Glutamatergic neuron (in vitro differentiated cells): ENCODE data around the gene TCF19. TPM values are rescaled to one million over a fixed set of nuclear protein-coding genes. Genes with fewer than 3 reads are reported as not detected.
"Not testable (repeated sequence)": the region's sequence is repeated elsewhere in the genome, so short reads cannot be mapped to it uniquely, and the experiment has no call there.

Experiments used
- DNase-seq: peaks from one replicate; pipeline ENCODE4 v3.0.0; 2022
- H3K27ac Mint-ChIP-seq: one replicate; pipeline ENCODE4 v1.8.0; 2020; ENCODE audit warnings: mild to moderate bottlenecking, mixed read lengths, inconsistent platforms; ENCODE audit not compliant: unreplicated experiment
- H3K27me3 Mint-ChIP-seq: one replicate; pipeline ENCODE4 v1.8.0; 2020; ENCODE audit warnings: mild to moderate bottlenecking, moderate library complexity, mixed read lengths, inconsistent platforms; ENCODE audit not compliant: unreplicated experiment
- H3K36me3 Mint-ChIP-seq: one replicate; pipeline ENCODE4 v1.8.0; 2020; ENCODE audit warnings: mild to moderate bottlenecking, mixed read lengths, inconsistent platforms; ENCODE audit not compliant: unreplicated experiment
- H3K4me1 Mint-ChIP-seq: one replicate; pipeline ENCODE4 v1.8.0; 2020; ENCODE audit warnings: mild to moderate bottlenecking, low read depth, mixed read lengths, inconsistent platforms; ENCODE audit not compliant: unreplicated experiment
- H3K4me3 Mint-ChIP-seq: one replicate; pipeline ENCODE4 v1.8.0; 2020; ENCODE audit warnings: mild to moderate bottlenecking, mixed read lengths, inconsistent platforms; ENCODE audit not compliant: unreplicated experiment
- H3K9me3 Mint-ChIP-seq: one replicate; pipeline ENCODE4 v1.8.0; 2020; ENCODE audit warnings: mild to moderate bottlenecking, moderate library complexity, mixed read lengths, inconsistent platforms; ENCODE audit not compliant: unreplicated experiment
- total RNA-seq: library from RNA; stranded (reverse); fragmentation: NEBNext Ultra II Directional; extraction: Animal tissue kit (Norgen Biotek cat#: 25700); gene quantifications from one replicate; pipeline ENCODE4 v1.2.1, GENCODE V29; 2021; ENCODE audit not compliant: unreplicated experiment
- TF ChIP-seq, protein P1 (sequence below): fragments of 200-600 bp; sonication (generic); IDR thresholded peaks from one replicate; pipeline ENCODE4 v1.5.0; 2021; ENCODE audit not compliant: partially characterized antibody, unreplicated experiment

TCF19 gene
- total RNA-seq, 1 donor from 2014 or later: 5.8 TPM

DNA sequence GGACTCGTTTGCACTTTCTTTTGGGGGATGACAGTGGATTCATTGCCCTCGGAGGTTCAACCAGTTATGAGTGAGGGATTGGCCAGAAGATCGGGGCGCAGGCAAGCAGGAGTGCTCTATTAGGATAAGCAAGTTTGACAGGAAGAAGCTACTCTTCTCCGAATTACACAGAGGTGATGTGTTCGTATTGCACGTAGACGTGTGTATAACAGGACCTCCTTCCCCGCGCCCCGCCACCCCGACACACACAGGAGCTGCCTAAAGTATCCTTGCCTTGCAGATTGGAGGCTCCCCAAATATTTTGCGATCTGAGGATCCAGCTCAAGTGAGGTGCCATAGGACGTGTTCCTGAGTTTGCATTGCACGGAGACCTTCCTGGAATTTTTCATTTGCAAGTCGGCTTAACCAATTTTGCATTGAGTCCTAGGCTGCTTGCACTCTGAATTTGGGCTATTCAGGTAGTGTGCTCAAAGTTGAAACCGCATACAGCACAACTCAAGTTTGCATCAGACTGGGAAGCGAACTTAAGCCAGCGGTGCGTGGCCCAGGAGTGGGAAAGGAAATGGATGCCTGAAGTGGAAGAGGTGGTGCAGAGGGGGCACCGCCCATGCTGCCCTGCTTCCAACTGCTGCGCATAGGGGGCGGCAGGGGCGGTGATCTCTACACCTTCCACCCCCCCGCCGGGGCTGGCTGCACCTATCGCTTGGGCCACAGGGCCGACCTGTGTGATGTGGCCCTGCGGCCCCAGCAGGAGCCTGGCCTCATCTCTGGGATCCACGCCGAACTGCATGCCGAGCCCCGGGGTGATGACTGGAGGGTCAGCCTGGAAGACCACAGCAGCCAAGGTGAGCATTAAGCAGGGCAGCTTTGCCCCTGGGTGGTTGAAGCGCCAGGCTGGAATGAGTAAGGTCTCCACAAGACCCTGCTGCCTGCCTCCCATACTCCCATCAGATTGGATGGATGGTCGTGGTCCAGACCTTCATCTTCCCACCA lies 770 bp downstream of the TCF19 start:
- TF ChIP-seq, protein P1, sequence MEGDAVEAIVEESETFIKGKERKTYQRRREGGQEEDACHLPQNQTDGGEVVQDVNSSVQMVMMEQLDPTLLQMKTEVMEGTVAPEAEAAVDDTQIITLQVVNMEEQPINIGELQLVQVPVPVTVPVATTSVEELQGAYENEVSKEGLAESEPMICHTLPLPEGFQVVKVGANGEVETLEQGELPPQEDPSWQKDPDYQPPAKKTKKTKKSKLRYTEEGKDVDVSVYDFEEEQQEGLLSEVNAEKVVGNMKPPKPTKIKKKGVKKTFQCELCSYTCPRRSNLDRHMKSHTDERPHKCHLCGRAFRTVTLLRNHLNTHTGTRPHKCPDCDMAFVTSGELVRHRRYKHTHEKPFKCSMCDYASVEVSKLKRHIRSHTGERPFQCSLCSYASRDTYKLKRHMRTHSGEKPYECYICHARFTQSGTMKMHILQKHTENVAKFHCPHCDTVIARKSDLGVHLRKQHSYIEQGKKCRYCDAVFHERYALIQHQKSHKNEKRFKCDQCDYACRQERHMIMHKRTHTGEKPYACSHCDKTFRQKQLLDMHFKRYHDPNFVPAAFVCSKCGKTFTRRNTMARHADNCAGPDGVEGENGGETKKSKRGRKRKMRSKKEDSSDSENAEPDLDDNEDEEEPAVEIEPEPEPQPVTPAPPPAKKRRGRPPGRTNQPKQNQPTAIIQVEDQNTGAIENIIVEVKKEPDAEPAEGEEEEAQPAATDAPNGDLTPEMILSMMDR: no peak
- peaks cover 3% of the 10 kb centered on the region for H3K4me1 Mint-ChIP-seq
- no peaks in the 10 kb centered on the region for H3K27me3 Mint-ChIP-seq
- H3K27ac Mint-ChIP-seq: no peak overlapping the region
- H3K36me3 Mint-ChIP-seq: no peaks in the 10 kb centered on the region
- peak overlapping the region; percentile 93 for H3K4me3 Mint-ChIP-seq
- H3K9me3 Mint-ChIP-seq: peaks cover 2% of the 10 kb centered on the region
- no peak for DNase-seq

DNA sequence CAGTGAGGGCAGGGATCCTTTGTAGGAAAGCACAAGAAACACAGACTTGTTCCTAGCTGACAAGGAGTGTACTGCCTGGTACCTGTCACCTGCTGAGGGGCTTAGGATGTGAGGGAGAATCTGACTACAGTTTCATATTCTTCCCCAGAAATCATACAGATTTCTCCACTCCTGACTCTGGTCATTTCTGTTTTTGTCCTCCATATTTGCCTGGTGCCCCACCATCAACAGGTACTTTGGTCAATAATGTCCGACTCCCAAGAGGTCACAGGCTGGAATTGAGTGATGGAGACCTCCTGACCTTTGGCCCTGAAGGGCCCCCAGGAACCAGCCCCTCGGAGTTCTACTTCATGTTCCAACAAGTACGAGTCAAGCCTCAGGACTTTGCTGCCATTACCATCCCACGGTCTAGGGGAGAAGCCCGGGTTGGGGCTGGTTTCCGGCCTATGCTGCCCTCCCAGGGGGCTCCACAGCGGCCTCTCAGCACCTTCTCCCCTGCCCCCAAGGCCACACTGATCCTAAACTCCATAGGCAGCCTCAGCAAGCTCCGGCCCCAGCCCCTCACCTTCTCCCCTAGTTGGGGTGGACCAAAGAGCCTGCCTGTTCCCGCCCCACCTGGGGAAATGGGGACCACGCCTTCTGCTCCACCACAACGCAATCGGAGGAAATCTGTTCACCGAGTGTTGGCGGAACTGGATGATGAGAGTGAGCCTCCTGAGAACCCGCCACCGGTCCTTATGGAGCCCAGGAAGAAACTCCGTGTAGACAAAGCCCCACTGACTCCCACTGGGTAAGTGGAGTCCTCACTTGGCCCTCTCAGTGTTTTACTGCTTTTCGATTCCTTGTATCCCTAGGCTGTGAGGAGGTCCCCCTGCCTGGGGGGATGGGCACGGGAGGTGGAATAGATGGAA lies 3.1 kb downstream of the TCF19 start:
- peaks cover 2% of the 10 kb centered on the region for H3K9me3 Mint-ChIP-seq
- H3K4me3 Mint-ChIP-seq: no peak overlapping the region
- no peak for DNase-seq
- peaks cover 9% of the 10 kb centered on the region for H3K4me1 Mint-ChIP-seq
- TF ChIP-seq, protein P1: no peak
- no peaks in the 10 kb centered on the region for H3K27me3 Mint-ChIP-seq
- H3K36me3 Mint-ChIP-seq: no peaks in the 10 kb centered on the region
- no peak overlapping the region for H3K27ac Mint-ChIP-seq

GRCh38 chr6:31162463-31163165 lies 4.2 kb downstream of the TCF19 start:
- H3K27ac Mint-ChIP-seq: no peak overlapping the region
- H3K4me3 Mint-ChIP-seq: no peak overlapping the region
- DNase-seq: no peak
- no peaks in the 10 kb centered on the region for H3K27me3 Mint-ChIP-seq
- peaks cover 9% of the 10 kb centered on the region for H3K4me1 Mint-ChIP-seq
- peaks cover 2% of the 10 kb centered on the region for H3K9me3 Mint-ChIP-seq
- no peaks in the 10 kb centered on the region for H3K36me3 Mint-ChIP-seq
- TF ChIP-seq, protein P1: no peak

GRCh38 chr6:31163922-31164321 lies 5.5 kb downstream of the TCF19 start:
- H3K27me3 Mint-ChIP-seq: no peaks in the 10 kb centered on the region
- peaks cover 4% of the 10 kb centered on the region for H3K9me3 Mint-ChIP-seq
- H3K36me3 Mint-ChIP-seq: no peaks in the 10 kb centered on the region
- no peak overlapping the region for H3K4me3 Mint-ChIP-seq
- TF ChIP-seq, protein P1: no peak
- peaks cover 14% of the 10 kb centered on the region for H3K4me1 Mint-ChIP-seq
- H3K27ac Mint-ChIP-seq: no peak overlapping the region
- no peak for DNase-seq

GRCh38 chr6:31164475-31165063 lies 6.2 kb downstream of the TCF19 start:
- peak overlapping the region; percentile 15 for H3K4me3 Mint-ChIP-seq
- peaks cover 13% of the 10 kb centered on the region for H3K4me1 Mint-ChIP-seq
- not testable (repeated sequence) for H3K27me3 Mint-ChIP-seq, DNase-seq, H3K9me3 Mint-ChIP-seq, H3K36me3 Mint-ChIP-seq
- H3K27ac Mint-ChIP-seq: peak overlapping the region; percentile 44

DNA sequence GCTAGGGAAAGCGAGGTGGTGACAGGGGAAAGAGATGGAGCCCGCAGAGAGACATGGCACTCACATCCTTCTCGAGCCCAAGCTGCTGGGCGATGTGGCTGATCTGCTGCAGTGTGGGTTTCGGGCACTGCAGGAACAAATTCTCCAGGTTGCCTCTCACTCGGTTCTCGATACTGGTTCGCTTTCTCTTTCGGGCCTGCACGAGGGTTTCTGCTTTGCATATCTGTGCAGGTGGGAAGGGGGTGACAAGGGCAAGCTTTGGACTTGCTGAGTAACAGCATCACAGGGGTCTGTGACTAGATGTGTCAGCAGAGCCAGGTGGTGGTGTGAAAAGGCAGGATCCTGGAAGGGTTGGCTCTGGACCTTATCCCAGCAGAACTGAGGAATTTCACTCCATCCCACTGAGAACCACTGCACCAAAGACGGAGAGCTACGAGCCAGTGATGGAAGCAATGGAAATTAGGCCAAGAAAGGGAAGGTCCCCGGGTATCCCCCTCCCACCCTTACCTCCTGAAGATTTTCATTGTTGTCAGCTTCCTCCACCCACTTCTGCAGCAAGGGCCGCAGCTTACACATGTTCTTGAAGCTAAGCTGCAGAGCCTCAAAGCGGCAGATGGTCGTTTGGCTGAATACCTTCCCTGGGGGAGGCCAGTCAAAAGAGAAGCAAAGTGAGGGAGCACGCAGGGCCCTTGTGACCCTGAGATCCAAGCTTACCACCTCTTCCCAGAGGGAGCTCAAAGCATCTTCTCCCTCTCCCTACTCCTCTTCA lies 6.9 kb downstream of the TCF19 start:
- not testable (repeated sequence) for DNase-seq, H3K27me3 Mint-ChIP-seq, H3K36me3 Mint-ChIP-seq, H3K9me3 Mint-ChIP-seq
- Mint-ChIP-seq H3K27ac (peak overlapping the region; percentile 13), H3K4me1 (peaks cover 13% of the 10 kb centered on the region), H3K4me3 (peak overlapping the region; percentile 54)
